Epithelial cell of esophagus (primary cell): ENCODE data around the gene AMOTL2.

Experiments used
- DNase-seq: peaks from one replicate; pipeline ENCODE4 v3.0.0; 2010; ENCODE audit warnings: low read depth
- H3K4me3 ChIP-seq: 2 replicates; pipeline ENCODE4 v1.5.1; 2011; ENCODE audit warnings: mild to moderate bottlenecking, low read length, control low read depth
- TF ChIP-seq, protein P1 (sequence below): IDR thresholded peaks from 2 replicates; pipeline ENCODE4 v1.5.1; 2011; ENCODE audit warnings: low read depth, mild to moderate bottlenecking, low read length, control low read depth, inconsistent platforms; ENCODE audit not compliant: insufficient read depth; ENCODE audit errors: missing control alignments

Gene AMOTL2

DNA sequence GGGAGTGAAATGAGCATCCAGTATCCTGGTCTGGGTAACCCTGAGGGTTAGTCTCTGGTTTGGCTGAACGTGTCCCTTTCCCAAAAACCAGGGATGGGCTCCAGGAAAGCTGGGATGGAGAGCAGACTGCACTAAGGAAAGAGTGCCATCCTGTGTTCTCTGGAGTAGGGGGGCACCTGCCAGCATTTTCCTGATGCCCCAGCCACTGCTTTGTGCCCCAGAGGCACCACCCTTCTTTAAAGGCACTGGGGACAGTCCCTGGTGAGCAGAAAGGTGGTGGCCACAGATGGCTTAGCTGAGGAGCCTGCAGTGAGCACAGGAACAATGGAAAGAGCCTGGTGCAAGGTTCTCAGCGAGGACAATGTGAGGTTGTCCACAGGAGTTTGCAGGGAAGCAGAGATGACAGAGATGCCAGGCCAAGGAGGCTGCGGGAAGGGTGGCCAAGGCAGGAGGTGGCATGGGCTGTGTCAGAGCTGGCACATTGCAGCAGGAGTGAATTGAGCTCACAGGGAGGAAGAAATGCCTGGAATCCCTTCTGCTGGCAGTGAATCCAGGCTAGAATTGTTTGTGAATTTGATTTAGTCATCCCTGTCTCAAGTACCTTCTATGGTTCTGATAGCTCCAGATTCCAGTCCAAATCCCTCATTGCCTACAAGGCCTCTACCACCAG, 39.9 kb downstream of the AMOTL2 start:
- TF ChIP-seq, protein P1, sequence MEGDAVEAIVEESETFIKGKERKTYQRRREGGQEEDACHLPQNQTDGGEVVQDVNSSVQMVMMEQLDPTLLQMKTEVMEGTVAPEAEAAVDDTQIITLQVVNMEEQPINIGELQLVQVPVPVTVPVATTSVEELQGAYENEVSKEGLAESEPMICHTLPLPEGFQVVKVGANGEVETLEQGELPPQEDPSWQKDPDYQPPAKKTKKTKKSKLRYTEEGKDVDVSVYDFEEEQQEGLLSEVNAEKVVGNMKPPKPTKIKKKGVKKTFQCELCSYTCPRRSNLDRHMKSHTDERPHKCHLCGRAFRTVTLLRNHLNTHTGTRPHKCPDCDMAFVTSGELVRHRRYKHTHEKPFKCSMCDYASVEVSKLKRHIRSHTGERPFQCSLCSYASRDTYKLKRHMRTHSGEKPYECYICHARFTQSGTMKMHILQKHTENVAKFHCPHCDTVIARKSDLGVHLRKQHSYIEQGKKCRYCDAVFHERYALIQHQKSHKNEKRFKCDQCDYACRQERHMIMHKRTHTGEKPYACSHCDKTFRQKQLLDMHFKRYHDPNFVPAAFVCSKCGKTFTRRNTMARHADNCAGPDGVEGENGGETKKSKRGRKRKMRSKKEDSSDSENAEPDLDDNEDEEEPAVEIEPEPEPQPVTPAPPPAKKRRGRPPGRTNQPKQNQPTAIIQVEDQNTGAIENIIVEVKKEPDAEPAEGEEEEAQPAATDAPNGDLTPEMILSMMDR = no peak
- H3K4me3 ChIP-seq = no peak overlapping the region

DNA sequence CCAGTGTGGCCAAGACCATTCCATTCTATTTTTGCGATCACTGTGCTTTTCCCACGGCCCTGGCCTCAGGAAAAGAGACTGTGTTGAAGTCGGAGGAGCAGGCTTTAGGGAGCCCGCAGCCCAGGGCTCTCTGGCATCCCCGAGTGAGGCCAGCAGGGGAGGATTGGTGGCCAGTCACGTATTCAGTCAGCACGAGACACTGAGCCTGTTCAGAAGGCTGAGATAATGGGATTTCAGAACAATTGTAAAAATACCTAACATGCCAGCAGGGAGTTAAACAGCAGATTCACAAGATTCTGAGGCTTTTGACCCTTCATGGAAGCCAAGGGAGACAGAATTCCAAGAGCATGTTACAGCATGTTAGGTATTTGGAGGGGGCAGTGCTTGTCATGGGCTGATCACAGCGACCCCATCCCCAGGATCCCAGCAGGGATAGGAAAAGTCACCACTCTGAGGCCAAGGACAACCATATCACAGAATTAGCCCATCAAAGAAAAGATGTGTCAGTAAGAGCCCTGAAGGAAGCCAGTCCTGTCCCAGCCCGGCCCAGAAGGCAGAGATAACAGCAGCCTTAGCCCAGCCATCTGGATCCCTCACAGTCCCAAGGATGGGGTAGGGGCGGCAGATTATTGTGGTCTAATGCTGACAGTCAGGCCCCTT, 40.6 kb downstream of the AMOTL2 start:
- TF ChIP-seq, protein P1 = peak; percentile 3
- DNase-seq = no peak

More for the DNA sequence above, 39.9 kb downstream of the AMOTL2 start:
- DNase-seq = no peak

DNA sequence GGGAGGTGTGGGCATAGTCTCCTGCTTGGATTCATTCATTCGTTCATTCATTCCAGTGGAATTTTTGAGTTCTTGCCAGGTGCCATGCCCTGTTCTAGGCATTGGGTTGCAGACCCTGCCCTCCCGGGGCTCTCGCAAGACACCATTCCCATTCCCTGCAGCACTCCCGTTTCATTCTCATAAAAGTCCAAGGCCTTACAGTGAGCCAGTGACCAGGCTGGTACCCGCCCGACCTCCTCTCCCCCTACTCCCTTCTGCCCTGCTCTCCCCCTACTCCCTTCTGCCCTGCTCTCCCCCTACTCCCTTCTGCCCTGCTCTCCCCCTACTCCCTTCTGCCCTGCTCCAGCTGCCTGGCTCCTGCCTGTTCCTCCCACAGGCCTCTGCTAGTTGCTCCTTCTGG, 41.9 kb downstream of the AMOTL2 start:
- DNase-seq = no peak
- H3K4me3 ChIP-seq = no peak overlapping the region
- TF ChIP-seq, protein P1 = no peak

More for the DNA sequence above, 40.6 kb downstream of the AMOTL2 start:
- H3K4me3 ChIP-seq = no peak overlapping the region

DNA sequence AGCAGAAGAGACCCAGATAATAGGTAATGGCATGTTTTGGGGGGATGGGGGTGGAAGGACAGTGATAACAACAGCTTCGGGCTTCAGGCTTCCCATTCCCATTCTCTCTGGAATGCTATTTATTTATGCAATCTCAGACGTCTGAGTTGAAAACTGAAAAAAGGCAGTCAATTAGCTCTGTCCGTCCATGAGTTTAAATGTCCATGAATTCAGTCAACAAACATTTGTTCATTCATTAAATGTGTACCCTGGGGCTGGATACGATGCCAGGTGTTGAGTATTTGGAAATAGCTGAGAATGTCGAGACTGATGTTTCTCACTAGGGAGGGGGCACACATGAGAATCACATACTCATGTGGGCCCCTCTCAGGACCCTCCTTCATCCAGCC, 42.4 kb downstream of the AMOTL2 start:
- H3K4me3 ChIP-seq = peak overlapping the region; percentile 10

DNA sequence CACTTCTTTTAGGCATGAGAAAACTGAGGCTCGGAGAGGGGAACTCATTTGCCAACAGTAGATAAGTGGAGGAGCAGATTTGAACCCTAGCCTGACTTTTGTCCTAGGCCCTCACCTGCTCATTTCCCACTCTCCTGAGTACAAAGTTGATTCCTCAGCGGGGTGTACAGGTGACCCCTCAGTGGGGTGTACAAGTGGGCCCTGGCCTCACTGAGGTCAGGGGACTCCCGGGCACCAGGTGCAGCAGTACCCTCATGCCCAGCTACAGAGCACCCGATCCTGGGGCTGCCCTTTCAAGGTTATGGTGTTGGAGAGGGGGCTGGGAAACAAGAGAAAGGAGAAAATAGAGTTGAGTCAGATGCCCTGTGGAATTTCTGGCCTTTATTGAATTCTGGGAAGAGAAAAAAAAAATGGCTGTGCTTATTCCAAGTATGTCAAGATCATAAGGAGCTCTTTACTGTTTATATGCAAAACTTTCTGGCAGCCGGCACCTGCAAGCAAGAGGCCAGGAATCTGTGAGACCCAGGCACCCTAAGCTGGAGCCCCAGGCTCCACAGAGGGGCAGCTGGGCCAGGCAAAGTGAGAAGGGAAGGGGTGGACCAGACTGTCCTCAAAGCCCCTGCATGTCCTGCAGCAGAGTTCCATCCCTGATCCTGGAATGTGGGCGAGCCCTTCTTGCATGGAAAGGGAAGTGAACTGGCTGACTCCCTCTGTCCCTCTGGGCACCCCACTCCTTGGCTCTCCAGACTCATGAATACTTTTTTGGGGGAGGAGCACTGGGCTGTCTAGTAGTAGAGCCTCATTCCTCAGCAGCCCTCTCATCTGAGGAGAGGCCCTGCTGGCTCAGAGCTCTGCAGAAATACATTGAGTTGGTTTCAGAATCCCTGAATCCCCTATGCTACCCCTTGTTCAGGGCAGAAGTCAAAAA, 43.1 kb downstream of the AMOTL2 start:
- TF ChIP-seq, protein P1 = no peak
- peak overlapping the region; percentile 10 for H3K4me3 ChIP-seq
- DNase-seq = peak; percentile 86

More for the DNA sequence above, 42.4 kb downstream of the AMOTL2 start:
- DNase-seq = no peak
- TF ChIP-seq, protein P1 = no peak

DNA sequence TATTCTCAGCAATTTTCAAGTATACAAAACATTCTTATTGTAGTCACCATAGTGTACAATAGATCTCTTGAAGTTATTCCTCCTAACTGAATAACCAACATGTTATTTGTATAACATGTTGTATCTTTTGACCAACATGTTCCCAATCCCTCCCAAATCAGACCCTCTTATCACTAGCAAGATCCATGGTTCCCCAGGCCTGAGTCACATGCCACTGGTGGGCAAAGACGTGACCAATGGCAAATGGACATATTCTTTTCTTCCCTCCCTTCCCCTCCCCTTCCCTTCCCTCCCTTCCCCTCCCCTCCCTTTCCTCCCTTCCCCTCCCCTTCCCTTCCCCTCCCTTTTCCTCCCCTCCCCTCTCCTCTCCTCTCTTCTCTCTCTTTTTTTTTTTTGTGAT, 45.4 kb downstream of the AMOTL2 start:
- TF ChIP-seq, protein P1 = no peak

More for the DNA sequence above, 45.4 kb downstream of the AMOTL2 start:
- H3K4me3 ChIP-seq = no peak overlapping the region
- DNase-seq = no peak
